ENCODE results near the gene TPRG1L. TPM values are rescaled to one million over a fixed set of nuclear protein-coding genes. Genes with fewer than 3 reads are reported as not detected.

TPRG1L gene
- total RNA-seq, 1 donor from 2014 or later = 54.0 TPM

DNA sequence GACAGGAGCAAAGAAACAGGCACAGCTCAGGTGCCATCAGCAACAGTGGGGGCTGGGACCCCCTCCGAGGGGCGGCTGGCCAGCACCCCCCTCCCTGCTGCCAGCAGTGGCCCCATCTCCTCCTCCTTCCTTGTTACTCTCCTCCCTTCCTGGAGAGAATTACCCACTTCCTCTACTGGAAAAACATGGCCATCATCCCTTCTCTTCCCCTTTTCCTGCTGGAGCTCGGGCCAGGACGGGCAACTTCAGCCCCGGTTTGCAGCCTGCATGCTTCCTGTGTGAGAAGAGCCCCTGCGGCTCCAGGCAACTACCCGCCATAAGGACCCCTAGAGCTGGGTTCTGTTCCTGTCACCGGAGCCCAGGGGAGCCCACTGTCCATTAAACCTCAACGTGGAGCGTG is 31.1 kb upstream of the TPRG1L start:
- DNase-seq (ENCODE audit: low spot score) = no peak

DNA sequence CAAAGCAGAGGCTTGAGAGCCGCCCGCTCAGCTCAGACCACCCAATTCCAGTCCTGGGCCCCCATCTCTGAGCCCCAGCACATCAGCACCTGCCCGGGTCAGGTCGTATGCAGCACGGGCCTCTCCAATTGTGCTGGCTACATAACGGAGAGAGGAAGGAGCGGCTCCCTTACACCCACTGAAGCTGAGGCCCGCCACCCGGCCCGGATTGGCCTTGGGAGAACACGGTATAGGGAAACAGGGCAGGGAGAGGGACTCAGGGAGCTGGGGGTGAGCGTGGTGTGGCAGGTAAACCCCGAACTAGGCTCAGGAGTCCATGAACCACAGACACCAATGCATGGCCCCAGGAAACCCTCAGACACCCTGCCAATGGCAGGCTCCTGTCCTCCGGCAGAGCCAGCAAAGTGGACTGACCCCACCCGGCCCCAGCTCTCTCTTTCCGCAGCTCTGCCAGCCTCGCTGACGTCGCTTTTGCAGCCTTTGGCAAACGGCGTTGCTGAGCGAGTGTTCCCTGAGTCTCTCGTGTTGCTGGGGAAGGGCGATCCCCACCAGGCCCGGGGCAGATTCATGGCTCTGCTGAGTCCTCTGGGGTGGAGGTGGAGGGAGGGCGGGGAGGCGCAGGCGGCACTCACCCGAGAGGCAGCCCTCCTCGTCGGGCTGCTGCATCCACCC is 30.0 kb upstream of the TPRG1L start:
- no peak for DNase-seq (ENCODE audit: low spot score)

DNA sequence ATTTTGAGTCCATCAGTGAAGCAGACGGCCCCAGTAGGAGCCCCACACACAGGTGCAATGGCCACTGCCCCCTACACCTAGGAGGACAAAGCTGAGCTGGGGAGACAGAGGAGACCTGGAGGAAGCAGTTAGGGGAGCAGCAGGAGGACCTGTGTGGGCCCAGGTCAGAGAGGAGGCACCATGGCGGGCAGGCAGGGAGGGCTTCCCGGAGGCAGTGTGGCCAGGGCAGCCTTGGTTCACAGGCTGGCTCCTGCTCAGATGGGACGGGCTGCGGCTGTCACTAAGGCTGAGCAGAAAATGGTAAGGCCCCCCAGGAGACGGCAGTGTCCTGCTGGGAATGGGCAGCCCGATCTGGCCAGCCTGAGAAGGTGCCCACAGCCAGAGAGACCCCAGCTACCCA is 28.9 kb upstream of the TPRG1L start:
- no peak for DNase-seq (ENCODE audit: low spot score)

- no peak for DNase-seq (ENCODE audit: low spot score)
These were observed 27.9 kb upstream of the TPRG1L start for GRCh38 chr1:3596663-3597598.

- no peak for DNase-seq (ENCODE audit: low spot score)
These were observed 27.2 kb upstream of the TPRG1L start for GRCh38 chr1:3597599-3597964.

DNA sequence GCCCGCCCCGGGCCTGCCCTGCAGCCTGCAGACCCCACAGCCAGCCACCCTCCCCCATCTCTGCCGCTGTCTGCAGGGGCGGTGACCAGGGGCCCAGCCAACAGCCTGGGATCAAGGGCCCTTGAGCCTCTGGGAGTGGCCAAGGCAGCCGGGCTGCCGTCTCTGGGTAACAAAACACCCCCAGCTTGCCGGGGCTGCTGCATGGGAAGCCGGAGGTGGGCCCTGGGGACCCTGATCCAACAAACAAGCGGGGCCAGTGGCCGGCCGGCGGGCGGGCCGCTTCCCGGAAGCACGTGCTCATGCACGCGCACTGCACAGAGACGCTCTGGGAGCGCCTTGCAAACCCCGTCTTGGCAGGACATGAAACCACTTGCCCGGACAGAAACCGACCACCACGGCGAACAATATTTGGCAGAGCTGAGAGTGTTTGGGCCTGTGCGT is 26.7 kb upstream of the TPRG1L start:
- DNase-seq (ENCODE audit: low spot score) = no peak

DNA sequence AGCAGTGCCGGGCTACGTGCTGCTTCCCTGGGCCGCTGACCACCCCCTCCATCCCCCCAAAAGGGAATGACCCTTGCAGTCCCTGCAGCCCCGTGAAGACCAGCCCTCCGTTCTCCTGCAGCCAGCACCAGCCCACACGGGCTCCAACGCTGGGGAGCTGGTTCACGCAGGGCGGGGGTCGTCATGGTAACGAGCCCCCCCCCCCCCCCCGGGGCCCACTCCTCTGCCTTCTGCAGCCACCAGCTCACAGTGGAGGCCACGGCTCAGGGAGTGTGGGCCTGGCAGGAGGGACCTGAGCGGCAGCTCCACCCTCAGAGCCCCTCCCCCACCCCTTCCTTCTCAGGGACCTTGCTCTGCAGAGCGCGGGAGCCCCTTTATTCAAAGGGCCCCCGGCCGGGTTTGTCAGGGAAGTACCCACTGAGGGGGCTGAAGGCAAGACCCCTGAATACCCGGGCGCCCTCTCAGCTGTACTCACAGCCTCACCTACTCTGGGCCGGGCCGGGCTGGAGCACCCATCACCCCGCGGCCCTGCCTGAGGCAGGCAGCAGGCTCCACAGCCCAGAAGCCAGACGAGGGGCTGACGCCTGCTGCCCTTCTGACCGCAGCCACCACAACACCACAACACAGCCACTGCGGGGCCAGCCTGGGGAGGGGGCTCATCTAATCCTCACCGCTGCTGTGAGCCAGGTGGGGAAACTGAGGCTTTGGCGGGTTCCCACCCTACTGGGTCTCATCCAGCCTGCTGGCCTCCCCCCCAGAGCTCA is 26.1 kb upstream of the TPRG1L start:
- no peak for DNase-seq (ENCODE audit: low spot score)

GRCh38 chr1:3599286-3599811 is 25.5 kb upstream of the TPRG1L start:
- no peak for DNase-seq (ENCODE audit: low spot score)

DNA sequence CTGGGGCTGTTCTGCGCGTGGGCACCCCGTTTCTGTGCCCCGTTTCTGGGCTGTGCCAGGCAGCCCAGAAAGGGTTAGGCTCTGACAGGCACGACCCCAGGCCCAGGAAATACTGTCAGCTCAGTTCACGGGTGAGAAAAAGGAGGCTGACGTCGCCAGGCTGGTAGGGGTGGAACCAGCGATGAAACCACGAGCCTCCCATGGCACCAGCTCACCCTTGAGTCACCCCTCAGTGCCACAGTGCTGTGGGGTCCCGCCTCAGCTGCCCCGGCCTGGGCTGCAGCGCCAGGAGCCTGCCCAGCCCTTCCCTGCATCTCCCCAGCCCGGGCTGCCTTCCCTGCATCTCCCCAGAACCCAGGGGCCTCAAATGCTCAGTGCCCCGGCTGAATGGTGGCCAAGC is 25.0 kb upstream of the TPRG1L start:
- no peak for DNase-seq (ENCODE audit: low spot score)

DNA sequence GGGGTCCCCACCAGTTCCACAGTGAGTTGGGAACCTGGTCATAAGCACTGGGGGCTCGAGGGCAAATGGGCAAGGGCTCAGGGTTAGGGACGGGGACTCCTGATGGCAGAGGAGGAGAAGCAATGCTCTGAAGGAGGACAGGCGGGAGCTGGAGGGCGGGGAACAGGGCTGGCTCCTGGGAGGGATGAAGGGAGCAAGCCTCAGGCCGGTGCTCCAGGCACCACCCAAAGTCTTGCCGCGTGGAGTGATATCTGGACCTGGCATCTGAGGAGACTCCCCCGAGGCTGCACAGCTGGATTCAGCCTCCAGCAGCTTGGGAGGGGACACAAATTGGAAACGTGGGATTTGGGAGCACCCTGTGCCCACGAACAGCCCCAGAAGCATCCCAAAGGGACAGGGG is 24.5 kb upstream of the TPRG1L start:
- DNase-seq (ENCODE audit: low spot score) = no peak

GRCh38 chr1:3601743-3602142 is 23.1 kb upstream of the TPRG1L start:
- no peak for DNase-seq (ENCODE audit: low spot score)

- DNase-seq (ENCODE audit: low spot score) = no peak
These were observed 22.4 kb upstream of the TPRG1L start for GRCh38 chr1:3602375-3602774.

DNA sequence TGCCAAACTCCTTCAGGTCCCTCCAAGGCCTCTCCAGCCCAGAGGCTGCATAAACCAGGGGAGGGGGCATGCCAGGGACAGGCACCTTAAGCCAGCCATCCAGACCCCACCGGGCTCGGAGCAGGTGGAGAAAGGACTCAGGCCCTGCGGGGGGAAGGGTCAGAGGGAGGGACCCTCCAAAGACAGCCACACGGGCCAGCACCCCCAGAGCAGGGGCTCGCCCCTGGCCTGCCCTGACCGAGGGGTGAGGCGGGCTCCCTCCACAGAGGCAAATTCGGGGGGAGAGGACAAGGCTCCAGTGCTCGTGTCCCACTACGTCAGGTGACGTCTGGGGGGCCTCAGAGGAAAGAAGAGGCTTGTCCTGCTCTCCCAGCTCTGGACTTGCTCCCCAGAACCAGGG is 21.7 kb upstream of the TPRG1L start:
- no peak for DNase-seq (ENCODE audit: low spot score)

DNA sequence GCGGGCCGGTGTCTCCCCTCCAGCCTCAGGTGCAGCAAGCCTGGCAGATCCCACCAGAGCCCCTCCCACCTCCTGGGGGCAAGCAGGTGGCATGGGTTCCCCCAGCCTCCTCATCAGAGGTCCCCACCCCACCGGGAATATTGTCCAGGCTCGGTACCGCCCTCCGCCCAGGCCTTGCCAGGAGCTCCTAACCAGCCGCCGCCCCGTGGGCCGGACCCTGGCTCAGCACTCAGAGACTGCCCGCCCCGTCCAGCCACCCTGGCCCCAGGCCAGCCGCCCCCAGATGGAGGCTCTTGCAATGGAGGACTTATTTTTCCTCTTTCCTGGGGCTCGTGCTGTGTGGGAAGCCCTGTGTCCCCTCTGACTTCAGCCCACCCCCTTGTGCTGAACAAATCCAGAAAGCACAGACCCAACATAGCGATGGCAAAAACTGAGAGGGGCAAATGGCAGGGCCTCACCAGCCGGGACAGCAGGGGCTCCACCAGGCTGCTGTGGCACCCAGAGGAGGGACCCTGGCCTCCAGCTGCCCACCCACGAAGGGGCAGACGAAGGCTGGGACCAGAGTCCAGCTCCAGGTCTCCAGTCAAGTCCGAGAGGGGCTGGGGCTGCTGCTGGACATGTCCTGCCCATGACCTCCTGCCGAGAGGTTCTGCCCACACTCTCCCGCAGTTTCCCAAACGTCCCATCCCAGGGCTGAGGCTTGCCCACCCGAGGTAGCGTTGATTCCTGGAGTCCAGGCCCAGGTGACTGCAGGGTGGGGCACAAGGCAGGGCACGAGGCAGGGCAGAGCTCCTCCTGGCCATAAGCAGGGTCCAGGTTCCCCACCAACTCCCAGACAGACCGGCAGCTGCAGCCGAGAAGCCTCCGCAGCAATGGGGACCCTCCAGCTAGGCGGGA is 21.0 kb upstream of the TPRG1L start:
- no peak for DNase-seq (ENCODE audit: low spot score)

GRCh38 chr1:3604468-3604974 is 20.3 kb upstream of the TPRG1L start:
- no peak for DNase-seq (ENCODE audit: low spot score)

GRCh38 chr1:3604997-3605823 is 19.6 kb upstream of the TPRG1L start:
- no peak for DNase-seq (ENCODE audit: low spot score)

- DNase-seq (ENCODE audit: low spot score) = no peak
These were observed 17.8 kb upstream of the TPRG1L start for GRCh38 chr1:3606779-3607702.

DNA sequence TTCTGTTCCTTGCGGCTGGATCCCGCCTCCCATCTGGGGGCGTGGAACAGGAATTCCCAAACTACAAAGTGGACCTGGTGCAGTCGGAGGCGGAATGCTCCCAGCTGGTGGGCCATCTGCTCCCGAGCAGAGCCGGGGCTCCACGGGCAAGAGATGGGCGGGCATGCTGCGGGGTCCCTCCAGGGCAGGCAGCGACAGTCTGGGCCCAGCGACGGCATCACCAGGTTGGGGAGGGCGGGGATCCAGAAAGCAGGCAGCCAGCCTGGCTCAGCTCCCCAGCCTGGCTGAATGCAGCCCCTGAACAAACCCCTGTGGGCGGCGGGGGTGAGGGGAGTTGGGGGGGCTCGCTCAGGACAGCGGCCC is 17.1 kb upstream of the TPRG1L start:
- DNase-seq (ENCODE audit: low spot score) = no peak
